Nephron progenitor cell (in vitro differentiated cells): ENCODE data around the gene ABCC4.
"Not testable (repeated sequence)": the region's sequence is repeated elsewhere in the genome, so short reads cannot be mapped to it uniquely, and the experiment has no call there.

Experiments
- DNase-seq: peaks from one replicate; pipeline ENCODE4 v3.0.0; 2021
- H3K27ac Mint-ChIP-seq: 2 replicates; pipeline ENCODE4 v1.8.0; 2021; ENCODE audit warnings: mild to moderate bottlenecking, moderate library complexity, mixed read lengths
- H3K27me3 Mint-ChIP-seq: 2 replicates; pipeline ENCODE4 v1.8.0; 2021; ENCODE audit warnings: mild to moderate bottlenecking, low read depth, mixed read lengths; ENCODE audit not compliant: poor library complexity
- H3K36me3 Mint-ChIP-seq: 2 replicates; pipeline ENCODE4 v1.8.0; 2021; ENCODE audit warnings: low read depth, mixed read lengths
- H3K4me1 Mint-ChIP-seq: 2 replicates; pipeline ENCODE4 v1.8.0; 2021; ENCODE audit warnings: mixed read lengths
- H3K4me3 Mint-ChIP-seq: 2 replicates; pipeline ENCODE4 v1.8.0; 2021; ENCODE audit warnings: mild to moderate bottlenecking, moderate library complexity, mixed read lengths
- H3K9me3 Mint-ChIP-seq: 2 replicates; pipeline ENCODE4 v1.8.0; 2021; ENCODE audit warnings: mild to moderate bottlenecking, moderate library complexity, mixed read lengths
- CTCF ChIP-seq: fragments of 200-600 bp; sonication (generic); IDR thresholded peaks from 2 replicates; pipeline ENCODE4 v1.5.0; 2021; ENCODE audit warnings: antibody characterized with exemption

Gene ABCC4

GRCh38 chr13:95296326-95296925 is 4.8 kb downstream of the ABCC4 start:
- peak; percentile 47 for DNase-seq
- no peak overlapping the region for H3K27ac Mint-ChIP-seq
- no peaks in the 10 kb centered on the region for H3K9me3 Mint-ChIP-seq
- peaks cover 7% of the 10 kb centered on the region for H3K27me3 Mint-ChIP-seq
- peaks cover 9% of the 10 kb centered on the region for H3K36me3 Mint-ChIP-seq
- TF ChIP-seq CTCF, result peak; percentile 47
- H3K4me3 Mint-ChIP-seq, result peak overlapping the region; percentile 55
- peaks cover 35% of the 10 kb centered on the region for H3K4me1 Mint-ChIP-seq

- no peak for DNase-seq
- no peak overlapping the region for H3K4me3 Mint-ChIP-seq
- peaks cover 3% of the 10 kb centered on the region for H3K27me3 Mint-ChIP-seq
- no peaks in the 10 kb centered on the region for H3K9me3 Mint-ChIP-seq
- H3K36me3 Mint-ChIP-seq, result peaks cover 14% of the 10 kb centered on the region
- H3K4me1 Mint-ChIP-seq, result peaks cover 28% of the 10 kb centered on the region
- no peak for TF ChIP-seq CTCF
- H3K27ac Mint-ChIP-seq, result no peak overlapping the region
Observed at GRCh38 chr13:95295026-95295425, 6.2 kb downstream of the ABCC4 start.

GRCh38 chr13:95292622-95293021 is 8.6 kb downstream of the ABCC4 start:
- H3K9me3 Mint-ChIP-seq, result no peaks in the 10 kb centered on the region
- TF ChIP-seq CTCF, result no peak
- H3K27ac Mint-ChIP-seq, result peak overlapping the region; percentile 75
- no peaks in the 10 kb centered on the region for H3K27me3 Mint-ChIP-seq
- H3K36me3 Mint-ChIP-seq, result peaks cover 16% of the 10 kb centered on the region
- no peak for DNase-seq
- peaks cover 21% of the 10 kb centered on the region for H3K4me1 Mint-ChIP-seq
- H3K4me3 Mint-ChIP-seq, result no peak overlapping the region

GRCh38 chr13:95289901-95290300 is 11.3 kb downstream of the ABCC4 start:
- not testable (repeated sequence) for H3K4me3 Mint-ChIP-seq, H3K27ac Mint-ChIP-seq

GRCh38 chr13:95289020-95289444 is 12.2 kb downstream of the ABCC4 start:
- H3K4me3 Mint-ChIP-seq, result no peak overlapping the region
- no peaks in the 10 kb centered on the region for H3K27me3 Mint-ChIP-seq
- no peak for TF ChIP-seq CTCF
- H3K9me3 Mint-ChIP-seq, result no peaks in the 10 kb centered on the region
- H3K27ac Mint-ChIP-seq, result peak overlapping the region; percentile 9
- no peak for DNase-seq
- H3K4me1 Mint-ChIP-seq, result peaks cover 9% of the 10 kb centered on the region
- peaks cover 9% of the 10 kb centered on the region for H3K36me3 Mint-ChIP-seq

More at GRCh38 chr13:95289901-95290300, 11.3 kb downstream of the ABCC4 start:
- H3K9me3 Mint-ChIP-seq, H3K36me3 Mint-ChIP-seq, H3K27me3 Mint-ChIP-seq, H3K4me1 Mint-ChIP-seq, DNase-seq: not testable (repeated sequence)

GRCh38 chr13:95284436-95284835 is 16.8 kb downstream of the ABCC4 start:
- Mint-ChIP-seq H3K4me3 (no peak overlapping the region), H3K27ac (no peak overlapping the region), H3K36me3 (peaks cover 5% of the 10 kb centered on the region), H3K27me3 (no peaks in the 10 kb centered on the region), H3K9me3 (no peaks in the 10 kb centered on the region), H3K4me1 (peaks cover 13% of the 10 kb centered on the region)
- no peak for TF ChIP-seq CTCF
- DNase-seq, result no peak
